Muscle of leg (tissue), 11 donors: ENCODE data around the gene KLK3. TPM values are rescaled to one million over a fixed set of nuclear protein-coding genes. Genes with fewer than 3 reads are reported as not detected.

Experiments
- DNase-seq: peaks from one replicate; pipeline ENCODE4 v3.0.0; 2013
- H3K27ac ChIP-seq: one replicate; pipeline ENCODE4 v1.5.1; 2013; ENCODE audit warnings: mild to moderate bottlenecking, low read length, control low read depth
- H3K27me3 ChIP-seq: one replicate; pipeline ENCODE4 v1.6.1; 2013; ENCODE audit warnings: low read length; ENCODE audit not compliant: control insufficient read depth, insufficient read depth
- H3K36me3 ChIP-seq: one replicate; pipeline ENCODE4 v1.6.1; 2013; ENCODE audit warnings: low read length; ENCODE audit not compliant: control insufficient read depth, insufficient read depth
- H3K4me1 ChIP-seq: one replicate; pipeline ENCODE4 v1.6.1; 2013; ENCODE audit warnings: low read length; ENCODE audit not compliant: control insufficient read depth, insufficient read depth
- H3K4me3 ChIP-seq: one replicate; pipeline ENCODE4 v1.5.1; 2013; ENCODE audit warnings: low read length, control low read depth
- H3K9me3 ChIP-seq: replicated peaks from 2 replicates; pipeline ENCODE4 v1.6.1; 2013; ENCODE audit warnings: low read depth, low read length; ENCODE audit not compliant: control insufficient read depth
- WGBS: methylation state at CpG from one replicate; pipeline ENCODE4 v1.1.5; 2013; ENCODE audit warnings: missing lambda C conversion rate; ENCODE audit not compliant: insufficient coverage; 5-methylcytosine and 5-hydroxymethylcytosine counted together
- polyA plus RNA-seq, 8 donors: library from polyadenylated mRNA; unstranded; fragments of 120-200 nt; gene quantifications; one replicate each; pipeline versions ENCODE4 v1.2.1 to v1.2.3, GENCODE V29; 2013; ENCODE audit warnings: inconsistent platforms in 1 of 8, low replicate concordance in 1 of 8; ENCODE audit not compliant: insufficient read length in 8 of 8, insufficient read depth in 1 of 8
- total RNA-seq: library from RNA; stranded (reverse); fragments of 120-200 nt; gene quantifications from one replicate; pipeline ENCODE4 v1.2.4, GENCODE V29; 2013

KLK3 gene
- total and polyA plus RNA-seq, 9 donors: not detected

DNA sequence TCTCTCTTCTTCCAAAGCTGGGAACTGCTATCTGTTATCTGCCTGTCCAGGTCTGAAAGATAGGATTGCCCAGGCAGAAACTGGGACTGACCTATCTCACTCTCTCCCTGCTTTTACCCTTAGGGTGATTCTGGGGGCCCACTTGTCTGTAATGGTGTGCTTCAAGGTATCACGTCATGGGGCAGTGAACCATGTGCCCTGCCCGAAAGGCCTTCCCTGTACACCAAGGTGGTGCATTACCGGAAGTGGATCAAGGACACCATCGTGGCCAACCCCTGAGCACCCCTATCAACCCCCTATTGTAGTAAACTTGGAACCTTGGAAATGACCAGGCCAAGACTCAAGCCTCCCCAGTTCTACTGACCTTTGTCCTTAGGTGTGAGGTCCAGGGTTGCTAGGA is 5.1 kb downstream of the KLK3 start:
- Histone ChIP-seq H3K4me3 (no peak overlapping the region), H3K9me3 (no peaks in the 10 kb centered on the region), H3K4me1 (no peaks in the 10 kb centered on the region), H3K27ac (no peak overlapping the region), H3K27me3 (peaks cover 6% of the 10 kb centered on the region), H3K36me3 (no peaks in the 10 kb centered on the region)
- no peak for DNase-seq
- WGBS: no CpG with 5 or more reads among the region's 4 CpGs

DNA sequence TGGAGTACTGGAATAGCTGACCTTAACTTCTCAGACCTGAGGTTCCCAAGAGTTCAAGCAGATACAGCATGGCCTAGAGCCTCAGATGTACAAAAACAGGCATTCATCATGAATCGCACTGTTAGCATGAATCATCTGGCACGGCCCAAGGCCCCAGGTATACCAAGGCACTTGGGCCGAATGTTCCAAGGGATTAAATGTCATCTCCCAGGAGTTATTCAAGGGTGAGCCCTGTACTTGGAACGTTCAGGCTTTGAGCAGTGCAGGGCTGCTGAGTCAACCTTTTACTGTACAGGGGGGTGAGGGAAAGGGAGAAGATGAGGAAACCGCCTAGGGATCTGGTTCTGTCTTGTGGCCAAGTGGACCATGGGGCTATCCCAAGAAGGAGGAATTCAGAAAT is 6.3 kb downstream of the KLK3 start:
- DNase-seq: no peak
- no peak overlapping the region for H3K4me3 ChIP-seq
- WGBS: 84% methylated on average over 5 of the region's 5 CpGs
- no peaks in the 10 kb centered on the region for H3K4me1 ChIP-seq
- H3K9me3 ChIP-seq: no peaks in the 10 kb centered on the region
- no peaks in the 10 kb centered on the region for H3K36me3 ChIP-seq
- no peak overlapping the region for H3K27ac ChIP-seq
- peaks cover 6% of the 10 kb centered on the region for H3K27me3 ChIP-seq

DNA sequence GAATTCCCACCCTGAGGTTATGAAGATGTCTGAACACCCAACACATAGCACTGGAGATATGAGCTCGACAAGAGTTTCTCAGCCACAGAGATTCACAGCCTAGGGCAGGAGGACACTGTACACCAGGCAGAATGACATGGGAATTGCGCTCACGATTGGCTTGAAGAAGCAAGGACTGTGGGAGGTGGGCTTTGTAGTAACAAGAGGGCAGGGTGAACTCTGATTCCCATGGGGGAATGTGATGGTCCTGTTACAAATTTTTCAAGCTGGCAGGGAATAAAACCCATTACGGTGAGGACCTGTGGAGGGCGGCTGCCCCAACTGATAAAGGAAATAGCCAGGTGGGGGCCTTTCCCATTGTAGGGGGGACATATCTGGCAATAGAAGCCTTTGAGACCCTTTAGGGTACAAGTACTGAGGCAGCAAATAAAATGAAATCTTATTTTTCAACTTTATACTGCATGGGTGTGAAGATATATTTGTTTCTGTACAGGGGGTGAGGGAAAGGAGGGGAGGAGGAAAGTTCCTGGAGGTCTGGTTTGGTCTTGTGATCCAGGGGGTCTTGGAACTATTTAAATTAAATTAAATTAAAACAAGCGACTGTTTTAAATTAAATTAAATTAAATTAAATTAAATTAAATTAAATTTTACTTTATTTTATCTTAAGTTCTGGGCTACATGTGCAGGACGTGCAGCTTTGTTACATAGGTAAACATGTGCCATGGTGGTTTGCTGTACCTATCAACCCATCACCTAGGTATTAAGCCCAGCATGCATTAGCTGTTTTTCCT is 7.0 kb downstream of the KLK3 start:
- WGBS: 86% methylated on average over 4 of the region's 7 CpGs
- no peak for DNase-seq
- Histone ChIP-seq H3K4me3 (no peak overlapping the region), H3K27me3 (peaks cover 6% of the 10 kb centered on the region), H3K9me3 (no peaks in the 10 kb centered on the region), H3K36me3 (no peaks in the 10 kb centered on the region), H3K27ac (no peak overlapping the region), H3K4me1 (no peaks in the 10 kb centered on the region)

DNA sequence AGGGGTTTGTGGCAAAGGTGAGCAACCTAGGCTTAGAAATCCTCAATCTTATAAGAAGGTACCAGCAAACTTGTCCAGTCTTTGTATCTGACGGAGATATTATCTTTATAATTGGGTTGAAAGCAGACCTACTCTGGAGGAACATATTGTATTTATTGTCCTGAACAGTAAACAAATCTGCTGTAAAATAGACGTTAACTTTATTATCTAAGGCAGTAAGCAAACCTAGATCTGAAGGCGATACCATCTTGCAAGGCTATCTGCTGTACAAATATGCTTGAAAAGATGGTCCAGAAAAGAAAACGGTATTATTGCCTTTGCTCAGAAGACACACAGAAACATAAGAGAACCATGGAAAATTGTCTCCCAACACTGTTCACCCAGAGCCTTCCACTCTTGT is 14.8 kb downstream of the KLK3 start:
- WGBS: no CpG with 5 or more reads among the region's 4 CpGs
- Histone ChIP-seq H3K27me3 (no peaks in the 10 kb centered on the region), H3K4me1 (no peaks in the 10 kb centered on the region)

DNA sequence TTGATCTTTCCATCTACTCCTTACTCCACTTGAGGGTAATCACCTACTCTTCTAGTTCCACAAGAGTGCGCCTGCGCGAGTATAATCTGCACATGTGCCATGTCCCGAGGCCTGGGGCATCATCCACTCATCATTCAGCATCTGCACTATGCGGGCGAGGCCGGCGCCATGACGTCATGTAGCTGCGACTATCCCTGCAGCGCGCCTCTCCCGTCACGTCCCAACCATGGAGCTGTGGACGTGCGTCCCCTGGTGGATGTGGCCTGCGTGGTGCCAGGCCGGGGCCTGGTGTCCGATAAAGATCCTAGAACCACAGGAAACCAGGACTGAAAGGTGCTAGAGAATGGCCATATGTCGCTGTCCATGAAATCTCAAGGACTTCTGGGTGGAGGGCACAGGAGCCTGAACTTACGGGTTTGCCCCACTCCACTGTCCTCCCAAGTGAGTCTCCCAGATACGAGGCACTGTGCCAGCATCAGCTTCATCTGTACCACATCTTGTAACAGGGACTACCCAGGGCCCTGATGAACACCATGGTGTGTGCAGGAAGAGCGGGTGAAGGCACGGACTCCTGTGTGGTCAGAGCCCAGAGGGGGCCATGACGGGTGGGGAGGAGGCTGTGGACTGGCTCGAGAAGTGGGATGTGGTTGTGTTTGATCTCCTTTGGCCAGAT is 15.8 kb downstream of the KLK3 start:
- Histone ChIP-seq H3K27ac (no peak overlapping the region), H3K4me3 (no peak overlapping the region), H3K9me3 (no peaks in the 10 kb centered on the region), H3K4me1 (no peaks in the 10 kb centered on the region), H3K36me3 (no peaks in the 10 kb centered on the region), H3K27me3 (no peaks in the 10 kb centered on the region)
- 47% methylated on average over 23 of the region's 26 CpGs for WGBS
- DNase-seq: no peak

More for the DNA sequence above, 14.8 kb downstream of the KLK3 start:
- no peaks in the 10 kb centered on the region for H3K36me3 ChIP-seq
- no peak overlapping the region for H3K4me3 ChIP-seq
- no peak for DNase-seq
- no peak overlapping the region for H3K27ac ChIP-seq
- H3K9me3 ChIP-seq: no peaks in the 10 kb centered on the region

DNA sequence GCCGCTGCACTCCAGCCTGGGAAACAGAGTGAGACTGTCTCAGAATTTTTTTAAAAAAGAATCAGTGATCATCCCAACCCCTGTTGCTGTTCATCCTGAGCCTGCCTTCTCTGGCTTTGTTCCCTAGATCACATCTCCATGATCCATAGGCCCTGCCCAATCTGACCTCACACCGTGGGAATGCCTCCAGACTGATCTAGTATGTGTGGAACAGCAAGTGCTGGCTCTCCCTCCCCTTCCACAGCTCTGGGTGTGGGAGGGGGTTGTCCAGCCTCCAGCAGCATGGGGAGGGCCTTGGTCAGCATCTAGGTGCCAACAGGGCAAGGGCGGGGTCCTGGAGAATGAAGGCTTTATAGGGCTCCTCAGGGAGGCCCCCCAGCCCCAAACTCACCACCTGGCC is 18.3 kb downstream of the KLK3 start, which contains the start of gene KLK2:
KLK2 (plus strand) TSS at position 384 of the 400 bp plus-strand sequence. CDS start 35 bp downstream, outside the sequence.
- Histone ChIP-seq H3K4me1 (peaks cover 4% of the 10 kb centered on the region), H3K27ac (no peak within 1 kb of the TSS), H3K4me3 (no peak within 1 kb of the TSS), H3K36me3 (no peaks in the 10 kb centered on the region), H3K27me3 (no peaks in the 10 kb centered on the region), H3K9me3 (no peaks in the 10 kb centered on the region)
- WGBS: 100% methylated on average over 1 of the region's 3 CpGs
- DNase-seq: peak; percentile 20

DNA sequence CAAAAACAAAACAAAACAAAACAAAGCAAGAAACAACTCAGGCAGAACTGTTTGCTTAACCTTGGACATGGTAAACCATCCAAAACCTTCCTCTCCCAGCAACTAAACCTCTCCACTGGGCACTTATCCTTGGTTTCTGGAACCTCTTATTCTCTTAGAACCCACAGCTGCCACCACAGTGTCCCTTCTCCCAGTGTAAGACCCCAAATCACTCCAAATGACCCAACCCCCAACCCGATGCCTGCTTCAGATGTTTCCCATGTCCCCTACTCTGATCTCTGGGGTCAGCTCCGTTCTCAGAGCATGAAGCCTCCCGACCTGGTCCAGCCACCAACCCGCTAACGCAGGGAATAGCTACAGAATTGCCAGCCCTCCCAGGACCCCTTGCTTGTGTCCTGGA is 19.5 kb downstream of the KLK3 start:
- no peaks in the 10 kb centered on the region for H3K9me3 ChIP-seq
- H3K27me3 ChIP-seq: no peaks in the 10 kb centered on the region
- WGBS: 65% methylated on average over 5 of the region's 5 CpGs

DNA sequence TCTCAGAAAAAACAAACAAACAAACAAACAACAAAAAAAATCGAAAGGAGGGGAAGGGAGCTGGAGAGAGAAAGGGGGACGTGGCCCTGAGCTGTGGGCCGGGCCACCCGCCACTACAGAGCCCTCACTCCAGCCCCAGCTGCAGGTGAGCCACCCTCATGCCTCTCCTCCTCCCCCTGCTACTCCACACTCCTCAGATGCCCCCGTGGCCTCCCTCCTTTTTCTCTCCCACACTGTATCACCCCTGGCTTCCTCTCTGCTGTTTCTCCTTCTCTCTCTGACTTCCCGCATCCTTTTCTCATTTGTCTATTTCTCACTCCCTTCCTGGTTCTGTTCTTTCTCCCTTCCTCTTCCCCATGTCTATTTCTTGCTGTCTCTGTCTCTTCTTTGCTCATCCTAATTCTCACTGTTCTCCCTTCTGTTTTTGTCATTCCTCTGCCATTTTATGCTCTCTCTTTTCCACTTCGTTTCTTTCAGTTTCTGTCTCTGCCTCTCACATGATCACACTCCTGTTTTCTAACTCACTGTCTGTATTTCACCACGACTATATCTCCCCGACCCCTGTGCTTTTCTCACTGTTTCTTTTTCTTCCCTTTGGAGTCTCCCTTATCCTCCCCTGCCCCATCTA is 21.2 kb downstream of the KLK3 start:
- Histone ChIP-seq H3K9me3 (no peaks in the 10 kb centered on the region), H3K36me3 (no peaks in the 10 kb centered on the region), H3K4me3 (no peak overlapping the region), H3K27me3 (peaks cover 2% of the 10 kb centered on the region), H3K4me1 (peaks cover 4% of the 10 kb centered on the region), H3K27ac (no peak overlapping the region)
- DNase-seq: no peak
- WGBS: 24% methylated on average over 5 of the region's 9 CpGs

More for the DNA sequence above, 19.5 kb downstream of the KLK3 start:
- H3K27ac ChIP-seq: no peak overlapping the region
- no peaks in the 10 kb centered on the region for H3K36me3 ChIP-seq
- no peak overlapping the region for H3K4me3 ChIP-seq
- peaks cover 4% of the 10 kb centered on the region for H3K4me1 ChIP-seq
- DNase-seq: no peak

DNA sequence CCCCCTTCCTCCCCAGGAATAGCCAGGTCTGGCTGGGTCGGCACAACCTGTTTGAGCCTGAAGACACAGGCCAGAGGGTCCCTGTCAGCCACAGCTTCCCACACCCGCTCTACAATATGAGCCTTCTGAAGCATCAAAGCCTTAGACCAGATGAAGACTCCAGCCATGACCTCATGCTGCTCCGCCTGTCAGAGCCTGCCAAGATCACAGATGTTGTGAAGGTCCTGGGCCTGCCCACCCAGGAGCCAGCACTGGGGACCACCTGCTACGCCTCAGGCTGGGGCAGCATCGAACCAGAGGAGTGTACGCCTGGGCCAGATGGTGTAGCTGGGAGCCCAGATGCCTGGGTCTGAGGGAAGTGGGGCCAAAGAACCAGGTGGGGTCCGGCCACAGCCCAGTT is 21.7 kb downstream of the KLK3 start:
- H3K9me3 ChIP-seq: no peaks in the 10 kb centered on the region
- 38% methylated on average over 6 of the region's 7 CpGs for WGBS
- H3K36me3 ChIP-seq: no peaks in the 10 kb centered on the region
- H3K27me3 ChIP-seq: peaks cover 2% of the 10 kb centered on the region
- H3K4me3 ChIP-seq: no peak overlapping the region
- DNase-seq: peak; percentile 25
- peaks cover 4% of the 10 kb centered on the region for H3K4me1 ChIP-seq
- no peak overlapping the region for H3K27ac ChIP-seq

DNA sequence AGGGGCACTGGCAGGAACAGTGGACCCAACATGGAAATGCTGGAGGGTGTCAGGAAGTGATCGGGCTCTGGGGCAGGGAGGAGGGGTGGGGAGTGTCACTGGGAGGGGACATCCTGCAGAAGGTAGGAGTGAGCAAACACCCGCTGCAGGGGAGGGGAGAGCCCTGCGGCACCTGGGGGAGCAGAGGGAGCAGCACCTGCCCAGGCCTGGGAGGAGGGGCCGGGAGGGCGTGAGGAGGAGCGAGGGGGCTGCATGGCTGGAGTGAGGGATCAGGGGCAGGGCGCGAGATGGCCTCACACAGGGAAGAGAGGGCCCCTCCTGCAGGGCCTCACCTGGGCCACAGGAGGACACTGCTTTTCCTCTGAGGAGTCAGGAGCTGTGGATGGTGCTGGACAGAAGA is 22.6 kb downstream of the KLK3 start:
- no peak for DNase-seq
- Histone ChIP-seq H3K36me3 (no peaks in the 10 kb centered on the region), H3K9me3 (no peaks in the 10 kb centered on the region), H3K4me1 (peaks cover 4% of the 10 kb centered on the region), H3K27ac (no peak overlapping the region), H3K27me3 (peaks cover 2% of the 10 kb centered on the region), H3K4me3 (no peak overlapping the region)
- 12% methylated on average over 8 of the region's 8 CpGs for WGBS
